Osteoblast (primary cell): Measurements from ENCODE around the gene RSPH3. TPM values are rescaled to one million over a fixed set of nuclear protein-coding genes. Genes with fewer than 3 reads are reported as not detected.

Experiments used
- DNase-seq: peaks from one replicate; pipeline ENCODE4 v3.0.0; 2011; ENCODE audit warnings: low spot score, mixed read lengths; ENCODE audit not compliant: insufficient read length; ENCODE audit errors: missing footprints
- H2AFZ ChIP-seq: 2 replicates; pipeline ENCODE4 v1.6.0; 2011; ENCODE audit warnings: mild to moderate bottlenecking, low read length
- H3K27ac ChIP-seq: 2 replicates; pipeline ENCODE4 v1.5.1; 2011; ENCODE audit warnings: mild to moderate bottlenecking, low read depth, low read length, moderate library complexity
- H3K27me3 ChIP-seq: 2 replicates; pipeline ENCODE4 v1.6.0; 2012; ENCODE audit warnings: mild to moderate bottlenecking, control low read depth, inconsistent platforms, low read length, moderate library complexity; ENCODE audit not compliant: insufficient read depth
- H3K36me3 ChIP-seq: 2 replicates; pipeline ENCODE4 v1.5.1; 2011; ENCODE audit warnings: mild to moderate bottlenecking, low read length, control low read depth, moderate library complexity; ENCODE audit not compliant: insufficient read depth
- H3K4me1 ChIP-seq: 2 replicates; pipeline ENCODE4 v1.5.1; 2011; ENCODE audit warnings: mild to moderate bottlenecking, low read length, control low read depth, moderate library complexity; ENCODE audit not compliant: insufficient read depth
- H3K4me2 ChIP-seq: 2 replicates; pipeline ENCODE4 v1.6.0; 2011; ENCODE audit warnings: mild to moderate bottlenecking, low read length; ENCODE audit not compliant: insufficient read depth
- H3K4me3 ChIP-seq: fragments of 200-600 bp; sonication (generic); 3 replicates; pipeline ENCODE4 v1.5.1; 2012; ENCODE audit warnings: mild to moderate bottlenecking, low read length, inconsistent platforms; ENCODE audit not compliant: insufficient read depth
- H3K79me2 ChIP-seq: 2 replicates; pipeline ENCODE4 v1.6.0; 2012; ENCODE audit warnings: mild to moderate bottlenecking, low read length, control low read depth, inconsistent platforms; ENCODE audit not compliant: insufficient read depth
- H3K9me3 ChIP-seq: 2 replicates; pipeline ENCODE4 v1.5.1; 2011; ENCODE audit warnings: low read depth, low read length, control low read depth
- H4K20me1 ChIP-seq: 2 replicates; pipeline ENCODE4 v1.6.0; 2012; ENCODE audit warnings: mild to moderate bottlenecking, low read length, control low read depth; ENCODE audit not compliant: insufficient read depth
- total RNA-seq: library from RNA; depleted of rRNA; stranded (reverse); fragments of >200 nt; gene quantifications from 2 replicates; pipeline ENCODE4 v1.2.3, GENCODE V29; 2012
- TF ChIP-seq, protein P1 (sequence below): IDR thresholded peaks from 2 replicates; pipeline ENCODE4 v1.5.1; 2011; ENCODE audit warnings: mild to moderate bottlenecking, low read depth, low read length, moderate library complexity; ENCODE audit errors: extremely low read depth

Gene RSPH3
- total RNA-seq, 1 donor: 8.3 TPM

DNA sequence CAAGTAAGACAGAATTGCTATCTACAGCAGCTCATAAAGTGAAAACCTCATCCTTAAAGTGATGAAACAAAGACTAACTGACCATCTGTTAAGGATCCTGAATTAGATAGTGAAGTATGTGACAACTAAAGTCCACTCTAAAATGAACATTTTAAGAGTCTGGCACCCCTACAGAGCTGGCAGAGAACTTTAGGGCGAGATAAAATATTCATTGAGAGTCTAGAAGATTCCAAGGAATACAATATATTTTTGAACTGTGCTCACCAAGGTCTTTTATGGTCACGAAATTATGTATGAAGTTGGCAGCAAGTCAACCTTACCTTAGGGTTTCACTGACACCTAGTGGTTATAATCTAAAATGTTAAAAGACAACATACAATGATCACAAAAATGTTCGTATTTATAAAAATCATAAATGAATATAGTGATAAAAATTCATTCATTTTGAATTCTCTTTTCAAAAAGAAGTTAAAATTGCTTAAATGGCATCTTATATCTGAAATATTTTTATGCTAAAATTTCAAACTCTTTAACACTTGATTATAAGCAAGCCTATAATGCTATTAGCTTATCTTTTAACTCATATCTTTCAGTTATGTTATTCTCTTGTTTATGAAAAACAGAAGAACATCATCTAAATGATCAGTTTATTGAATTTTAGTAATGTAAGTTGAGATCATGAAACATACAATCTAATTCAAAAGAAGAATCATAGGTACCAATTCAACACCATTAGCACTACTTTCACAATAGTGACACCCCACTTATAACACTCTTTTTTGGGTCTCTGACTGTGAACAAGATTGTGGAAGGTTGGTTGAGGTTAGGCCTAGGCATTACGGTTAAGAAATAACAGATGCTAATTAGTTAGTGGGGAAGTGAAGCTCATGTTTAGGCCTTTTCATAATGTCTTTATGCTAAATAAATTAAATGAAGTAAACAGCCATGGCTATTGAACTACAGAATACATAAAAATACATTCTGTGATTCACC lies 27.5 kb downstream of the RSPH3 start:
- DNase-seq: peak; percentile 49
- Histone ChIP-seq H3K4me2 (no peak overlapping the region), H3K4me1 (no peaks in the 10 kb centered on the region), H2AFZ (no peak overlapping the region), H3K27ac (no peak overlapping the region), H3K79me2 (no peaks in the 10 kb centered on the region), H4K20me1 (no peaks in the 10 kb centered on the region), H3K4me3 (no peak overlapping the region), H3K9me3 (no peaks in the 10 kb centered on the region), H3K36me3 (no peaks in the 10 kb centered on the region), H3K27me3 (no peaks in the 10 kb centered on the region)
- TF ChIP-seq, protein P1, sequence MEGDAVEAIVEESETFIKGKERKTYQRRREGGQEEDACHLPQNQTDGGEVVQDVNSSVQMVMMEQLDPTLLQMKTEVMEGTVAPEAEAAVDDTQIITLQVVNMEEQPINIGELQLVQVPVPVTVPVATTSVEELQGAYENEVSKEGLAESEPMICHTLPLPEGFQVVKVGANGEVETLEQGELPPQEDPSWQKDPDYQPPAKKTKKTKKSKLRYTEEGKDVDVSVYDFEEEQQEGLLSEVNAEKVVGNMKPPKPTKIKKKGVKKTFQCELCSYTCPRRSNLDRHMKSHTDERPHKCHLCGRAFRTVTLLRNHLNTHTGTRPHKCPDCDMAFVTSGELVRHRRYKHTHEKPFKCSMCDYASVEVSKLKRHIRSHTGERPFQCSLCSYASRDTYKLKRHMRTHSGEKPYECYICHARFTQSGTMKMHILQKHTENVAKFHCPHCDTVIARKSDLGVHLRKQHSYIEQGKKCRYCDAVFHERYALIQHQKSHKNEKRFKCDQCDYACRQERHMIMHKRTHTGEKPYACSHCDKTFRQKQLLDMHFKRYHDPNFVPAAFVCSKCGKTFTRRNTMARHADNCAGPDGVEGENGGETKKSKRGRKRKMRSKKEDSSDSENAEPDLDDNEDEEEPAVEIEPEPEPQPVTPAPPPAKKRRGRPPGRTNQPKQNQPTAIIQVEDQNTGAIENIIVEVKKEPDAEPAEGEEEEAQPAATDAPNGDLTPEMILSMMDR: peak; percentile 51

DNA sequence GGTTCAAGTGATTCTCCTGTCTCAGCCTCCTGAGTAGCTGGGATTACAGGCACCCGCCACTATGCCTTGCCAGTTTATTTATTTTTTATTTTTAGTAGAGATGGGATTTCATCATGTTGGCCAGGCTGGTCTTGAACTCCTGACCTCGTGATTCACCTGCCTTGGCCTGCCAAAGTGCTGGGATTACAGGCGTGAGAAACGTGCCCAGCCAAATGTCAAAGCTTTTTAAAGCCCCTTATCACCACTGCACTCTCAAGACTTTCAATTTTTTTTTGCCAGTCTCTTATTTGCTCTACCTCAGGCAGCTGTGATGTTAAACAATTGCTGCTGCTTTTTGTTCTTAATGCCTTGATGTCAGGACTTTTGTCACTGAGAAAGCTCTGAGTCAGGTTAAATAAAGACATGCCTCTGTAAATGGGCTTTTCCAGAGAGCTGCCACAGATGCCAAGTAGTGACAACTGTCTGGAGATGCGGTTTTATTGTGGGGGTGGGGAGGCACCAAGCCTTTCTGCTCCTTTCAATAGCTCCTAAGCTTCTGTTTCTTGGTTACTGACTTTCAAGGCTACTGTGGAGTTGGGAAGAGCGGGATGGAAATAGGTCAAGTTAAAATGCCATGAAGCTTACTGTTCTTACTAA lies 29.2 kb downstream of the RSPH3 start:
- DNase-seq: no peak
- Histone ChIP-seq H3K27ac (no peak overlapping the region), H3K79me2 (no peaks in the 10 kb centered on the region), H4K20me1 (no peaks in the 10 kb centered on the region), H3K4me2 (no peak overlapping the region), H3K36me3 (no peaks in the 10 kb centered on the region), H3K4me1 (no peaks in the 10 kb centered on the region), H3K9me3 (no peaks in the 10 kb centered on the region), H2AFZ (no peak overlapping the region), H3K27me3 (no peaks in the 10 kb centered on the region), H3K4me3 (no peak overlapping the region)
- TF ChIP-seq, protein P1: no peak

DNA sequence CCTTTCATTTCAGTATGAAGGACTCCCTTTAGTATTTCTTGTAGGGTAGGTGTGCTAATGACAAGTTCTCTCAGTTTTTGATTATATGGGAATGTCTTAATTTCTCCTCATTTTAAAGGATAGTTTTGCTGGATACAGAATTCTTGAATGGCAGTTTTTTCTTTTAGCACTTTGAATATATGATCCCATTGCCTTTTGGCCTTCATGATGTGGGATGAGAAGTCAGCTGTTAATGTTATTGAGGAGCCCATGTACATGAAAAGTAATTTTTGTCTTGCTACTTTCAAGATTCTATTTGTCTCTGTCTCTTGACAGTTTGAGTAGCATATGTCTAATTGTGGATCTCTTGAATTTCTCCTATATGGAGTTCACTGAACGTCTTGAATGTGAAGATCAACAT lies 30.9 kb downstream of the RSPH3 start:
- Histone ChIP-seq H3K4me3 (no peak overlapping the region), H3K27ac (no peak overlapping the region), H3K4me2 (no peak overlapping the region), H3K9me3 (no peaks in the 10 kb centered on the region), H3K36me3 (no peaks in the 10 kb centered on the region), H3K27me3 (no peaks in the 10 kb centered on the region), H3K4me1 (no peaks in the 10 kb centered on the region), H3K79me2 (no peaks in the 10 kb centered on the region), H2AFZ (no peak overlapping the region), H4K20me1 (no peaks in the 10 kb centered on the region)
- no peak for DNase-seq
- TF ChIP-seq, protein P1: no peak
